ENCODE results near the gene SERP2.

- TF ChIP-seq POLR2A (IDR thresholded peaks at IDR 0.05) (no peak), CTCF (IDR thresholded peaks at IDR 0.05) (no peak), POLR2AphosphoS5 (IDR thresholded peaks at IDR 0.05) (no peak)
These were observed 9.8 kb upstream of the SERP2 start for GRCh38 chr13:44363631-44364344.
